GM23338 (cell line): ENCODE data around the gene FTO. TPM values are rescaled to one million over a fixed set of nuclear protein-coding genes. Genes with fewer than 3 reads are reported as not detected.

Source experiments
- ATAC-seq: fragments of 200-7000 bp; cut with Tn5 transposase; 3 replicates; pipeline ENCODE4 v1.9.1; 2020
- DNase-seq: peaks from one replicate; pipeline ENCODE4 v3.0.0-alpha.2; 2015; ENCODE audit warnings: low spot score
- H2AFZ ChIP-seq: fragments of 200-600 bp; sonication (generic); 2 replicates; pipeline ENCODE4 v1.8.0; 2016; ENCODE audit warnings: antibody characterized with exemption, mild to moderate bottlenecking, moderate library complexity
- H3F3A ChIP-seq: fragments of 200-600 bp; sonication (generic); replicated peaks from 2 replicates; pipeline ENCODE4 v1.8.0; 2017; ENCODE audit warnings: antibody characterized with exemption, mixed run types, low read depth
- H3K27ac ChIP-seq: fragments of 200-600 bp; sonication (generic); 2 replicates; pipeline ENCODE4 v1.6.1; 2016; ENCODE audit warnings: low read depth
- H3K27me3 ChIP-seq: fragments of 200-600 bp; sonication (generic); 2 replicates; pipeline ENCODE4 v1.8.0; 2016; ENCODE audit warnings: mild to moderate bottlenecking, mixed run types, moderate library complexity; ENCODE audit not compliant: insufficient read depth
- H3K36me3 ChIP-seq: fragments of 200-600 bp; sonication (generic); 2 replicates; pipeline ENCODE4 v1.8.0; 2016; ENCODE audit warnings: mild to moderate bottlenecking; ENCODE audit not compliant: insufficient read depth
- H3K4me1 ChIP-seq: fragments of 200-600 bp; sonication (generic); 2 replicates; pipeline ENCODE4 v1.8.0; 2016; ENCODE audit warnings: mild to moderate bottlenecking, moderate library complexity; ENCODE audit not compliant: insufficient read depth
- H3K4me2 ChIP-seq: fragments of 200-600 bp; sonication (generic); 2 replicates; pipeline ENCODE4 v1.7.1; 2017; ENCODE audit warnings: mixed run types
- H3K4me3 ChIP-seq: fragments of 200-600 bp; sonication (generic); 2 replicates; pipeline ENCODE4 v1.6.1; 2016; ENCODE audit warnings: mixed run types
- H3K79me2 ChIP-seq: fragments of 200-600 bp; sonication (generic); replicated peaks from 2 replicates; pipeline ENCODE4 v1.8.0; 2017; ENCODE audit warnings: mild to moderate bottlenecking; ENCODE audit not compliant: insufficient read depth
- H3K9me2 ChIP-seq: fragments of 200-600 bp; sonication (generic); 2 replicates; pipeline ENCODE4 v1.8.0; 2017; ENCODE audit not compliant: insufficient read depth
- H4K20me1 ChIP-seq: fragments of 200-600 bp; sonication (generic); replicated peaks from 2 replicates; pipeline ENCODE4 v1.8.0; 2017; ENCODE audit warnings: mild to moderate bottlenecking; ENCODE audit not compliant: insufficient read depth
- H3K27ac Mint-ChIP-seq: 2 replicates; pipeline ENCODE4 v1.8.0; 2020; ENCODE audit warnings: inconsistent platforms, mild to moderate bottlenecking, moderate library complexity, mixed read lengths
- H3K27me3 Mint-ChIP-seq: 3 replicates; pipeline ENCODE4 v1.8.0; 2022; ENCODE audit warnings: low read depth, mild to moderate bottlenecking, moderate library complexity, mixed read lengths, inconsistent platforms; ENCODE audit not compliant: insufficient read depth, poor library complexity
- H3K36me3 Mint-ChIP-seq: 3 replicates; pipeline ENCODE4 v1.8.0; 2021; ENCODE audit warnings: low read depth, mild to moderate bottlenecking, inconsistent platforms, moderate library complexity, mixed read lengths
- H3K4me1 Mint-ChIP-seq: 3 replicates; pipeline ENCODE4 v1.8.0; 2020; ENCODE audit warnings: mild to moderate bottlenecking, inconsistent platforms, mixed read lengths
- H3K4me3 Mint-ChIP-seq: 3 replicates; pipeline ENCODE4 v1.8.0; 2021; ENCODE audit warnings: moderate library complexity, mild to moderate bottlenecking, inconsistent platforms, mixed read lengths
- H3K9me3 Mint-ChIP-seq: 3 replicates; pipeline ENCODE4 v1.8.0; 2020; ENCODE audit warnings: moderate library complexity, mild to moderate bottlenecking, inconsistent platforms, mixed read lengths
- CTCF ChIP-seq, 2 experiments: fragments of 200-600 bp in 1 of 2; sonication (generic) in 1 of 2; conservative IDR thresholded peaks; 2 replicates each; pipeline versions ENCODE4 v1.5.1 to v1.6.1; 2016 to 2017; ENCODE audit warnings: antibody characterized with exemption in 2 of 2, low read depth in 2 of 2, mild to moderate bottlenecking in 2 of 2, moderate library complexity in 1 of 2
- polyA plus RNA-seq: library from polyadenylated mRNA; unstranded; fragments of >200 nt; fragmentation: Nextera tagmentation; extraction: Ambion mirVana; gene quantifications from 2 replicates; pipeline ENCODE4 v1.2.1, GENCODE V29; 2016
- total RNA-seq: library from RNA; depleted of rRNA; stranded (reverse); fragments of >200 nt; shearing (Covaris generic); gene quantifications from 2 replicates; pipeline ENCODE4 v1.2.3, GENCODE V29; 2014
- TF ChIP-seq, protein P1 (sequence below): fragments of 250-450 bp; sonication (Bioruptor Pico); IDR thresholded peaks from 2 replicates; pipeline ENCODE4 v1.5.0; 2020; ENCODE audit warnings: mild to moderate bottlenecking, moderate library complexity

Gene FTO
- total and polyA plus RNA-seq, 2 experiments from 2014 or later, result 17.7 to 69.6 TPM

- Histone ChIP-seq H3K4me3 (no peak overlapping the region), H3K27me3 (no peaks in the 10 kb centered on the region), H3K9me2 (peaks cover 3% of the 10 kb centered on the region; the same call in 1 of the 2 replicates), H3K4me1 (0 out of 2 replicates have a peak, but pooled peaks cover 6% of the 10 kb centered on the region), H3K79me2 (no peaks in the 10 kb centered on the region), H2AFZ (no peak overlapping the region), H4K20me1 (no peaks in the 10 kb centered on the region; the same call in 1 of the 2 replicates), H3K4me2 (peak overlapping the region; percentile 60; the same call in 1 of the 2 replicates), H3F3A (no peaks in the 10 kb centered on the region), H3K27ac (0 out of 2 replicates have a peak overlapping the region, but pooled peaks have one; percentile 53), H3K36me3 (no peaks in the 10 kb centered on the region)
- no peaks in the 10 kb centered on the region; the same call in 2 of the 3 replicates for H3K36me3 Mint-ChIP-seq
- no peak for TF ChIP-seq CTCF (conservative IDR thresholded peaks at IDR 0.05; ENCODE audit: low read depth in 2 of 2)
- TF ChIP-seq, protein P1, sequence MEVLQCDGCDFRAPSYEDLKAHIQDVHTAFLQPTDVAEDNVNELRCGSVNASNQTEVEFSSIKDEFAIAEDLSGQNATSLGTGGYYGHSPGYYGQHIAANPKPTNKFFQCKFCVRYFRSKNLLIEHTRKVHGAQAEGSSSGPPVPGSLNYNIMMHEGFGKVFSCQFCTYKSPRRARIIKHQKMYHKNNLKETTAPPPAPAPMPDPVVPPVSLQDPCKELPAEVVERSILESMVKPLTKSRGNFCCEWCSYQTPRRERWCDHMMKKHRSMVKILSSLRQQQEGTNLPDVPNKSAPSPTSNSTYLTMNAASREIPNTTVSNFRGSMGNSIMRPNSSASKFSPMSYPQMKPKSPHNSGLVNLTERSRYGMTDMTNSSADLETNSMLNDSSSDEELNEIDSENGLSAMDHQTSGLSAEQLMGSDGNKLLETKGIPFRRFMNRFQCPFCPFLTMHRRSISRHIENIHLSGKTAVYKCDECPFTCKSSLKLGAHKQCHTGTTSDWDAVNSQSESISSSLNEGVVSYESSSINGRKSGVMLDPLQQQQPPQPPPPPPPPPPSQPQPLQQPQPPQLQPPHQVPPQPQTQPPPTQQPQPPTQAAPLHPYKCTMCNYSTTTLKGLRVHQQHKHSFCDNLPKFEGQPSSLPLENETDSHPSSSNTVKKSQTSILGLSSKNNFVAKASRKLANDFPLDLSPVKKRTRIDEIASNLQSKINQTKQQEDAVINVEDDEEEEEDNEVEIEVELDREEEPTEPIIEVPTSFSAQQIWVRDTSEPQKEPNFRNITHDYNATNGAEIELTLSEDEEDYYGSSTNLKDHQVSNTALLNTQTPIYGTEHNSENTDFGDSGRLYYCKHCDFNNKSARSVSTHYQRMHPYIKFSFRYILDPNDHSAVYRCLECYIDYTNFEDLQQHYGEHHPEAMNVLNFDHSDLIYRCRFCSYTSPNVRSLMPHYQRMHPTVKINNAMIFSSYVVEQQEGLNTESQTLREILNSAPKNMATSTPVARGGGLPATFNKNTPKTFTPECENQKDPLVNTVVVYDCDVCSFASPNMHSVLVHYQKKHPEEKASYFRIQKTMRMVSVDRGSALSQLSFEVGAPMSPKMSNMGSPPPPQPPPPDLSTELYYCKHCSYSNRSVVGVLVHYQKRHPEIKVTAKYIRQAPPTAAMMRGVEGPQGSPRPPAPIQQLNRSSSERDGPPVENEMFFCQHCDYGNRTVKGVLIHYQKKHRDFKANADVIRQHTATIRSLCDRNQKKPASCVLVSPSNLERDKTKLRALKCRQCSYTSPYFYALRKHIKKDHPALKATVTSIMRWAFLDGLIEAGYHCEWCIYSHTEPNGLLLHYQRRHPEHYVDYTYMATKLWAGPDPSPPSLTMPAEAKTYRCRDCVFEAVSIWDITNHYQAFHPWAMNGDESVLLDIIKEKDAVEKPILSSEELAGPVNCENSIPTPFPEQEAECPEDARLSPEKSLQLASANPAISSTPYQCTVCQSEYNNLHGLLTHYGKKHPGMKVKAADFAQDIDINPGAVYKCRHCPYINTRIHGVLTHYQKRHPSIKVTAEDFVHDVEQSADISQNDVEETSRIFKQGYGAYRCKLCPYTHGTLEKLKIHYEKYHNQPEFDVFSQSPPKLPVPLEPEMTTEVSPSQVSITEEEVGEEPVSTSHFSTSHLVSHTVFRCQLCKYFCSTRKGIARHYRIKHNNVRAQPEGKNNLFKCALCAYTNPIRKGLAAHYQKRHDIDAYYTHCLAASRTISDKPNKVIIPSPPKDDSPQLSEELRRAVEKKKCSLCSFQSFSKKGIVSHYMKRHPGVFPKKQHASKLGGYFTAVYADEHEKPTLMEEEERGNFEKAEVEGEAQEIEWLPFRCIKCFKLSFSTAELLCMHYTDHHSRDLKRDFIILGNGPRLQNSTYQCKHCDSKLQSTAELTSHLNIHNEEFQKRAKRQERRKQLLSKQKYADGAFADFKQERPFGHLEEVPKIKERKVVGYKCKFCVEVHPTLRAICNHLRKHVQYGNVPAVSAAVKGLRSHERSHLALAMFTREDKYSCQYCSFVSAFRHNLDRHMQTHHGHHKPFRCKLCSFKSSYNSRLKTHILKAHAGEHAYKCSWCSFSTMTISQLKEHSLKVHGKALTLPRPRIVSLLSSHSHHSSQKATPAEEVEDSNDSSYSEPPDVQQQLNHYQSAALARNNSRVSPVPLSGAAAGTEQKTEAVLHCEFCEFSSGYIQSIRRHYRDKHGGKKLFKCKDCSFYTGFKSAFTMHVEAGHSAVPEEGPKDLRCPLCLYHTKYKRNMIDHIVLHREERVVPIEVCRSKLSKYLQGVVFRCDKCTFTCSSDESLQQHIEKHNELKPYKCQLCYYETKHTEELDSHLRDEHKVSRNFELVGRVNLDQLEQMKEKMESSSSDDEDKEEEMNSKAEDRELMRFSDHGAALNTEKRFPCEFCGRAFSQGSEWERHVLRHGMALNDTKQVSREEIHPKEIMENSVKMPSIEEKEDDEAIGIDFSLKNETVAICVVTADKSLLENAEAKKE (CRISPR knock-in tag), result no peak
- H3K4me3 Mint-ChIP-seq, result no peak overlapping the region
- DNase-seq, result peak; percentile 57
- no peak overlapping the region for H3K27ac Mint-ChIP-seq
- peaks cover 10% of the 10 kb centered on the region; the same call in 2 of the 3 replicates for H3K9me3 Mint-ChIP-seq
- H3K4me1 Mint-ChIP-seq, result peaks cover 11% of the 10 kb centered on the region
- peaks cover 8% of the 10 kb centered on the region for H3K27me3 Mint-ChIP-seq
- ATAC-seq, result peak; percentile 86
These were observed 448.6 kb downstream of the FTO start for GRCh38 chr16:54152362-54153239.
